Measurements from ENCODE around the gene PNRC1.
"Not testable (repeated sequence)": the region's sequence is repeated elsewhere in the genome, so short reads cannot be mapped to it uniquely, and the experiment has no call there.

Gene PNRC1

GRCh38 chr6:89063881-89064280 is 16.7 kb upstream of the PNRC1 start:
- no peak for DNase-seq

GRCh38 chr6:89064931-89065330 is 15.6 kb upstream of the PNRC1 start:
- not testable (repeated sequence) for DNase-seq

GRCh38 chr6:89066121-89066520 is 14.4 kb upstream of the PNRC1 start:
- not testable (repeated sequence) for DNase-seq

GRCh38 chr6:89066940-89067646 is 13.5 kb upstream of the PNRC1 start:
- DNase-seq, result no peak

GRCh38 chr6:89067796-89068195 is 12.8 kb upstream of the PNRC1 start:
- DNase-seq, result no peak

- no peak for DNase-seq
Measured at GRCh38 chr6:89068695-89069094, 11.9 kb upstream of the PNRC1 start.

- no peak for DNase-seq
Measured at GRCh38 chr6:89069536-89070163, 10.9 kb upstream of the PNRC1 start.

GRCh38 chr6:89071036-89071435 is 9.5 kb upstream of the PNRC1 start:
- DNase-seq, result no peak

- no peak for DNase-seq
Measured at GRCh38 chr6:89073014-89073620, 7.4 kb upstream of the PNRC1 start.

GRCh38 chr6:89073840-89074239 is 6.7 kb upstream of the PNRC1 start:
- no peak for DNase-seq

GRCh38 chr6:89079511-89080234 is 878 bp upstream of the PNRC1 start:
- peak; percentile 16 to 86 (median 60) for DNase-seq

- DNase-seq, result no peak
Measured at GRCh38 chr6:89081129-89081422, 525 bp downstream of the PNRC1 start.

GRCh38 chr6:89081423-89082322 is 1.1 kb downstream of the PNRC1 start:
- peak; percentile 96 to 99 (median 98) for DNase-seq

GRCh38 chr6:89082486-89082891 is 1.9 kb downstream of the PNRC1 start:
- peak in 2 of 6 experiments; percentile 21 to 46 for DNase-seq

GRCh38 chr6:89084542-89084941 is 4.0 kb downstream of the PNRC1 start:
- DNase-seq, result peak in 1 of 6 experiments; percentile 28

GRCh38 chr6:89084954-89085353 is 4.4 kb downstream of the PNRC1 start:
- peak in 2 of 6 experiments; percentile 28 to 40 for DNase-seq

GRCh38 chr6:89085409-89086205 is 5.1 kb downstream of the PNRC1 start:
- DNase-seq, result peak in 1 of 6 experiments; percentile 43

- no peak for DNase-seq
Measured at GRCh38 chr6:89087881-89088280, 7.3 kb downstream of the PNRC1 start.

GRCh38 chr6:89098461-89098860 is 17.9 kb downstream of the PNRC1 start:
- no peak for DNase-seq

GRCh38 chr6:89100114-89100513 is 19.6 kb downstream of the PNRC1 start:
- DNase-seq, result no peak

- DNase-seq, result no peak
Measured at GRCh38 chr6:89110284-89110683, 29.7 kb downstream of the PNRC1 start.

GRCh38 chr6:89111933-89112332 is 31.4 kb downstream of the PNRC1 start:
- DNase-seq, result no peak

All from stimulated activated naive CD4-positive, alpha-beta T cell (primary cell).